SK-N-SH treated with all-trans-retinoic acid at 6 μM for 48 hours (cell line): ENCODE data around the gene LUC7L3.

Experiments used
- ATAC-seq: fragments of 200-7000 bp; cut with Tn5 transposase; 3 replicates; pipeline ENCODE4 v1.9.1; 2020; ENCODE audit warnings: mild to moderate bottlenecking, moderate library complexity
- ARNTL ChIP-seq: fragments of 450-650 bp; formaldehyde crosslinking; IDR thresholded peaks from 2 replicates; pipeline ENCODE4 v1.5.0; 2020; ENCODE audit warnings: low read depth, mild to moderate bottlenecking, moderate library complexity, borderline replicate concordance
- BACH2 ChIP-seq: fragments of 250-450 bp; sonication (Bioruptor Pico); IDR thresholded peaks from 2 replicates; pipeline ENCODE4 v1.9.0; 2021; ENCODE audit warnings: mild to moderate bottlenecking, borderline replicate concordance
- CSDC2 ChIP-seq: fragments of 250-450 bp; sonication (Bioruptor Pico); IDR thresholded peaks from 2 replicates; pipeline ENCODE4 v1.5.0; 2020; ENCODE audit warnings: mild to moderate bottlenecking, moderate library complexity
- ESRRG ChIP-seq: fragments of 250-450 bp; sonication (Bioruptor Pico); IDR thresholded peaks from 2 replicates; pipeline ENCODE4 v1.6.1; 2021; ENCODE audit warnings: mild to moderate bottlenecking
- GLIS3 ChIP-seq: fragments of 250-450 bp; sonication (Bioruptor Pico); IDR thresholded peaks from 2 replicates; pipeline ENCODE4 v1.5.0; 2020; ENCODE audit warnings: mild to moderate bottlenecking, moderate library complexity
- ISL1 ChIP-seq: fragments of 250-450 bp; sonication (Bioruptor Pico); IDR thresholded peaks from 2 replicates; pipeline ENCODE4 v2.1.2; 2022; ENCODE audit warnings: mild to moderate bottlenecking, moderate library complexity
- OSR1 ChIP-seq: fragments of 250-450 bp; sonication (Bioruptor Pico); IDR thresholded peaks from 2 replicates; pipeline ENCODE4 v1.8.0; 2022; ENCODE audit warnings: moderate library complexity, mild to moderate bottlenecking, inconsistent platforms
- PPARA ChIP-seq: fragments of 250-450 bp; sonication (Bioruptor Pico); IDR thresholded peaks from 2 replicates; pipeline ENCODE4 v1.5.0; 2020; ENCODE audit warnings: mild to moderate bottlenecking, borderline replicate concordance
- SNAI2 ChIP-seq: fragments of 250-450 bp; sonication (Bioruptor Pico); IDR thresholded peaks from 2 replicates; pipeline ENCODE4 v1.5.0; 2020; ENCODE audit warnings: mild to moderate bottlenecking, moderate library complexity
- TCF4 ChIP-seq: fragments of 250-450 bp; sonication (Bioruptor Pico); IDR thresholded peaks from 2 replicates; pipeline ENCODE4 v1.8.0; 2021; ENCODE audit warnings: mild to moderate bottlenecking, moderate library complexity, borderline replicate concordance
- ZC3H10 ChIP-seq: fragments of 250-450 bp; sonication (Bioruptor Pico); IDR thresholded peaks from 2 replicates; pipeline ENCODE4 v1.5.1; 2021; ENCODE audit warnings: mild to moderate bottlenecking, moderate library complexity
- ZFP3 ChIP-seq: fragments of 250-450 bp; sonication (Bioruptor Pico); IDR thresholded peaks from 2 replicates; pipeline ENCODE4 v1.5.0; 2020; ENCODE audit warnings: mild to moderate bottlenecking, moderate library complexity
- ZFP30 ChIP-seq: fragments of 450-650 bp; formaldehyde crosslinking; IDR thresholded peaks from 2 replicates; pipeline ENCODE4 v1.5.0; 2022; ENCODE audit warnings: mild to moderate bottlenecking, moderate library complexity
- ZNF565 ChIP-seq: fragments of 450-650 bp; formaldehyde crosslinking; conservative IDR thresholded peaks from 2 replicates; pipeline ENCODE4 v1.5.0; 2020; ENCODE audit warnings: low read depth, mild to moderate bottlenecking, moderate library complexity
- ZNF70 ChIP-seq: fragments of 450-650 bp; formaldehyde crosslinking; IDR thresholded peaks from 2 replicates; pipeline ENCODE4 v1.5.0; 2020; ENCODE audit warnings: mild to moderate bottlenecking, moderate library complexity
- ZNF8 ChIP-seq: fragments of 450-650 bp; formaldehyde crosslinking; IDR thresholded peaks from 2 replicates; pipeline ENCODE4 v1.5.0; 2020; ENCODE audit warnings: mild to moderate bottlenecking, moderate library complexity
- TF ChIP-seq, protein P1 (sequence below): fragments of 250-450 bp; sonication (Bioruptor Pico); IDR thresholded peaks from 2 replicates; pipeline ENCODE4 v1.5.1; 2021; ENCODE audit warnings: mild to moderate bottlenecking, moderate library complexity
- TF ChIP-seq, protein P2 (sequence below): fragments of 250-450 bp; sonication (Bioruptor Pico); IDR thresholded peaks from 2 replicates; pipeline ENCODE4 v1.5.0; 2020; ENCODE audit warnings: mild to moderate bottlenecking, moderate library complexity
- TF ChIP-seq, protein P3 (sequence below): fragments of 250-450 bp; sonication (Bioruptor Pico); IDR thresholded peaks from 2 replicates; pipeline ENCODE4 v1.5.1; 2020; ENCODE audit warnings: low read depth, mild to moderate bottlenecking, moderate library complexity
- TF ChIP-seq, protein P4 (sequence below): fragments of 250-450 bp; sonication (Bioruptor Pico); IDR thresholded peaks from 2 replicates; pipeline ENCODE4 v1.8.0; 2021; ENCODE audit warnings: low read depth, mild to moderate bottlenecking, moderate library complexity, borderline replicate concordance

The LUC7L3 gene

DNA sequence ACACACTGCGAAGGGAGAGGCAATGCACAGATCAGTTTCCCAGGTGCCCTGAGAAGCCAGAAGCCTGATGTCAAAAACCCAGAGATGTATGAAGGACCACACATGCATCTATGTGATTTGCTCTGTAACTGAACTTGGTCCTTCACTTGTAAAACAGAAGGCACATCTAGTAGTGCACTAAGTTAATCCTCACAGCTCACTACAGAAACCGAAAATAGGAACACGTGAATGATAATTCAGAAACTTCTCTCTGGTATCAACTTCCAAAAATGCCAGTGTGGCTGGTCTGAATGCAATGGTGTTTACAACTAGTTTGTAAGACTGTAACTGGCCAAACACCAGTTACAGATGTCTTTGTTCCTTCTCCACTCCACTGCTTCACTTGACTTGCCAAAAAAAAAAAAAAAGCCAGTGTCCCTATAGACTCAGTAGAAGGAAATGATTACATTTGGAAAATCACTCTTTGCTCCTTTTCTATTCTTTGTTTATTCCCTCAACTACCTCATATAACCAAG, 23.0 kb upstream of the LUC7L3 start:
- ATAC-seq: no peak
- TF ChIP-seq, protein P1, sequence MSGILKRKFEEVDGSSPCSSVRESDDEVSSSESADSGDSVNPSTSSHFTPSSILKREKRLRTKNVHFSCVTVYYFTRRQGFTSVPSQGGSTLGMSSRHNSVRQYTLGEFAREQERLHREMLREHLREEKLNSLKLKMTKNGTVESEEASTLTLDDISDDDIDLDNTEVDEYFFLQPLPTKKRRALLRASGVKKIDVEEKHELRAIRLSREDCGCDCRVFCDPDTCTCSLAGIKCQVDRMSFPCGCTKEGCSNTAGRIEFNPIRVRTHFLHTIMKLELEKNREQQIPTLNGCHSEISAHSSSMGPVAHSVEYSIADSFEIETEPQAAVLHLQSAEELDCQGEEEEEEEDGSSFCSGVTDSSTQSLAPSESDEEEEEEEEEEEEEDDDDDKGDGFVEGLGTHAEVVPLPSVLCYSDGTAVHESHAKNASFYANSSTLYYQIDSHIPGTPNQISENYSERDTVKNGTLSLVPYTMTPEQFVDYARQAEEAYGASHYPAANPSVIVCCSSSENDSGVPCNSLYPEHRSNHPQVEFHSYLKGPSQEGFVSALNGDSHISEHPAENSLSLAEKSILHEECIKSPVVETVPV (CRISPR knock-in tag): no peak
- no peak for TF ChIP-seq PPARA (CRISPR knock-in tag)
- TF ChIP-seq ZC3H10 (CRISPR knock-in tag): no peak
- no peak for TF ChIP-seq ZNF8
- TF ChIP-seq, protein P2, sequence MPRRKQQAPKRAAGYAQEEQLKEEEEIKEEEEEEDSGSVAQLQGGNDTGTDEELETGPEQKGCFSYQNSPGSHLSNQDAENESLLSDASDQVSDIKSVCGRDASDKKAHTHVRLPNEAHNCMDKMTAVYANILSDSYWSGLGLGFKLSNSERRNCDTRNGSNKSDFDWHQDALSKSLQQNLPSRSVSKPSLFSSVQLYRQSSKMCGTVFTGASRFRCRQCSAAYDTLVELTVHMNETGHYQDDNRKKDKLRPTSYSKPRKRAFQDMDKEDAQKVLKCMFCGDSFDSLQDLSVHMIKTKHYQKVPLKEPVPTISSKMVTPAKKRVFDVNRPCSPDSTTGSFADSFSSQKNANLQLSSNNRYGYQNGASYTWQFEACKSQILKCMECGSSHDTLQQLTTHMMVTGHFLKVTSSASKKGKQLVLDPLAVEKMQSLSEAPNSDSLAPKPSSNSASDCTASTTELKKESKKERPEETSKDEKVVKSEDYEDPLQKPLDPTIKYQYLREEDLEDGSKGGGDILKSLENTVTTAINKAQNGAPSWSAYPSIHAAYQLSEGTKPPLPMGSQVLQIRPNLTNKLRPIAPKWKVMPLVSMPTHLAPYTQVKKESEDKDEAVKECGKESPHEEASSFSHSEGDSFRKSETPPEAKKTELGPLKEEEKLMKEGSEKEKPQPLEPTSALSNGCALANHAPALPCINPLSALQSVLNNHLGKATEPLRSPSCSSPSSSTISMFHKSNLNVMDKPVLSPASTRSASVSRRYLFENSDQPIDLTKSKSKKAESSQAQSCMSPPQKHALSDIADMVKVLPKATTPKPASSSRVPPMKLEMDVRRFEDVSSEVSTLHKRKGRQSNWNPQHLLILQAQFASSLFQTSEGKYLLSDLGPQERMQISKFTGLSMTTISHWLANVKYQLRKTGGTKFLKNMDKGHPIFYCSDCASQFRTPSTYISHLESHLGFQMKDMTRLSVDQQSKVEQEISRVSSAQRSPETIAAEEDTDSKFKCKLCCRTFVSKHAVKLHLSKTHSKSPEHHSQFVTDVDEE (CRISPR knock-in tag): no peak
- TF ChIP-seq ZNF70 (CRISPR knock-in tag): no peak
- TF ChIP-seq OSR1: no peak
- TF ChIP-seq, protein P3, sequence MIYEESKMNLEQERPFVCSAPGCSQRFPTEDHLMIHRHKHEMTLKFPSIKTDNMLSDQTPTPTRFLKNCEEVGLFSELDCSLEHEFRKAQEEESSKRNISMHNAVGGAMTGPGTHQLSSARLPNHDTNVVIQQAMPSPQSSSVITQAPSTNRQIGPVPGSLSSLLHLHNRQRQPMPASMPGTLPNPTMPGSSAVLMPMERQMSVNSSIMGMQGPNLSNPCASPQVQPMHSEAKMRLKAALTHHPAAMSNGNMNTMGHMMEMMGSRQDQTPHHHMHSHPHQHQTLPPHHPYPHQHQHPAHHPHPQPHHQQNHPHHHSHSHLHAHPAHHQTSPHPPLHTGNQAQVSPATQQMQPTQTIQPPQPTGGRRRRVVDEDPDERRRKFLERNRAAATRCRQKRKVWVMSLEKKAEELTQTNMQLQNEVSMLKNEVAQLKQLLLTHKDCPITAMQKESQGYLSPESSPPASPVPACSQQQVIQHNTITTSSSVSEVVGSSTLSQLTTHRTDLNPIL: no peak
- no peak for TF ChIP-seq ISL1 (CRISPR knock-in tag)
- no peak for TF ChIP-seq ZNF565 (CRISPR knock-in tag)
- no peak for TF ChIP-seq CSDC2 (CRISPR knock-in tag)
- no peak for TF ChIP-seq SNAI2

DNA sequence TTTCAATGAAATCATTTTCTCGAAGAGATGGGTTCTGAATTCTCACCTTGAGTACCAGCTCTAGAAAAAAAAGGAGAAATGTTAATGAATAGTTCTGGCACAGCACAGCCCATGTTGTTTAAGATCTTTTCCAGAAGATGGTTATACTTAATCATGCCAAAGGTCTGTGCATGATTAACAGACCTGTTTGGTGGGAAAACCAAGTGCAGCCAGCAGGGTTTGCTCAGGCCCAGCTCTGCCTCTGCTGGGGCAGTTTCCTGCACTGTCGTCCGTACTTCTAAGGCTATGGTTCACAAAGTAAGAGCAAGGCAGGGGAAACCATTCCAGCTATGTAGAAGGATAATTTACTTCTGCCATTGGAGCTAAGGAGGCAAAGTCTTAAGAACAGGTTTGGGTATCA, 22.3 kb upstream of the LUC7L3 start:
- no peak for TF ChIP-seq ZC3H10 (CRISPR knock-in tag)
- no peak for TF ChIP-seq ZNF565 (CRISPR knock-in tag)
- TF ChIP-seq, protein P2 (CRISPR knock-in tag): no peak
- no peak for TF ChIP-seq ZNF70 (CRISPR knock-in tag)
- TF ChIP-seq, protein P4, sequence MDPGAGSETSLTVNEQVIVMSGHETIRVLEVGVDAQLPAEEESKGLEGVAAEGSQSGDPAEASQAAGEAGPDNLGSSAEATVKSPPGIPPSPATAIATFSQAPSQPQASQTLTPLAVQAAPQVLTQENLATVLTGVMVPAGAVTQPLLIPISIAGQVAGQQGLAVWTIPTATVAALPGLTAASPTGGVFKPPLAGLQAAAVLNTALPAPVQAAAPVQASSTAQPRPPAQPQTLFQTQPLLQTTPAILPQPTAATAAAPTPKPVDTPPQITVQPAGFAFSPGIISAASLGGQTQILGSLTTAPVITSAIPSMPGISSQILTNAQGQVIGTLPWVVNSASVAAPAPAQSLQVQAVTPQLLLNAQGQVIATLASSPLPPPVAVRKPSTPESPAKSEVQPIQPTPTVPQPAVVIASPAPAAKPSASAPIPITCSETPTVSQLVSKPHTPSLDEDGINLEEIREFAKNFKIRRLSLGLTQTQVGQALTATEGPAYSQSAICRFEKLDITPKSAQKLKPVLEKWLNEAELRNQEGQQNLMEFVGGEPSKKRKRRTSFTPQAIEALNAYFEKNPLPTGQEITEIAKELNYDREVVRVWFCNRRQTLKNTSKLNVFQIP (CRISPR knock-in tag): no peak
- no peak for TF ChIP-seq GLIS3
- TF ChIP-seq ZFP3 (CRISPR knock-in tag): no peak
- TF ChIP-seq OSR1: no peak
- no peak for TF ChIP-seq ESRRG
- TF ChIP-seq ZFP30 (CRISPR knock-in tag): no peak
- no peak for TF ChIP-seq BACH2 (CRISPR knock-in tag)
- TF ChIP-seq ARNTL (CRISPR knock-in tag): no peak
- TF ChIP-seq ZNF8: no peak
- TF ChIP-seq, protein P3: no peak
- TF ChIP-seq TCF4 (CRISPR knock-in tag): no peak
- no peak for TF ChIP-seq CSDC2 (CRISPR knock-in tag)
- TF ChIP-seq ISL1 (CRISPR knock-in tag): no peak

More for the DNA sequence above, 22.3 kb upstream of the LUC7L3 start:
- ATAC-seq: no peak
